Measurements from ENCODE around the gene PCAT7. TPM values are rescaled to one million over a fixed set of nuclear protein-coding genes. Genes with fewer than 3 reads are reported as not detected.
"Not testable (repeated sequence)": the region's sequence is repeated elsewhere in the genome, so short reads cannot be mapped to it uniquely, and the experiment has no call there.

The PCAT7 gene
- total RNA-seq: 0.35 TPM
- long read RNA-seq: 0 reads

DNA sequence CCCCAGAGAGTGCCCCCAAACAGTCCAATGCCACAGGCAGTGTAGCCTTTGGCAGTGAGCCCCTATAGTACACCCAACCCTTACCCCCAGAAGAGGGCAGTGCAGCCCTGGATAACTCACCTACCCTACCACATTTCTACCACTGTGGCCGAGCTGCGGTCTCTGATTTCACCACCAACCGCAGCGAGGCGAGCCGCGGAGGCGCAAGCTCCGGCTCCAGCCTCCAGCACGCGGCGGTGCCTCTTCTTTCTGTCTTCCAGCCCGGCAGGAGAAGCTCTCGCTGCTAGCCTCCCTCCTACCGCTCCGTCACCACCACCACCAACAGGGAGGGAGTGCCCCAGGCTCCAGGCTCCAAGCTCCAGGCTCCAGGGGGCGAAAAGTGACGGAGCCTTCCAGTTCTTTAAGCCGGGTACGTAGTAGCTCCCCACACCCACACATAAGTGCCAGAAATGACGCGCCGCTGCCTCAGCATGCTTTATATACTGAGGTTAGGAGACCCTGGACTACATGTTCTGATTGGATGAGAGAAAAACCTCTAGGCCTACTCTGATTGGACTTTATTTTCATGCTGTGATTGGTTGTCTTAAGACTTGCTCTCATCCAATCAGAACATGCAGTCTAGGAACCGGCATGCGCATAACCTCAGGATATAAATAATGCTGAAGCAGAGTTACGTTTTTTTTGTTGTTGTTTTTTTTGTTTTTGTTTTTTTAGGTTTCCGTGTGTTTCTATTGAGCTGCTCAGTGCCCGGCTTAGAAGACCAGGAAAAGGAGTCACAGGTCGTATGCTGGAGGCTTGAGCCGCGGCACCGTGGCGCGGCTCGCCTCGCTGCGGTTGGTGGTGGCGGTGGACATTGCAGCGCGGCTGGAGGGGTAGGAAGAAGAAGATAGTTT, at the start of gene PCAT7:
Gene PCAT7, plus strand, starts transcription at position 645 of the 893 bp plus-strand sequence.
- Histone ChIP-seq H3K36me3 (no peaks in the 10 kb centered on the region), H3K4me3 (peak within 1 kb of the TSS; percentile 31), H3K4me1 (no peaks in the 10 kb centered on the region), H3K9me3 (no peaks in the 10 kb centered on the region), H3K27ac (no peak within 1 kb of the TSS), H3K27me3 (no peaks in the 10 kb centered on the region)
- ATAC-seq: peak; percentile 98
- TF ChIP-seq, protein P1, sequence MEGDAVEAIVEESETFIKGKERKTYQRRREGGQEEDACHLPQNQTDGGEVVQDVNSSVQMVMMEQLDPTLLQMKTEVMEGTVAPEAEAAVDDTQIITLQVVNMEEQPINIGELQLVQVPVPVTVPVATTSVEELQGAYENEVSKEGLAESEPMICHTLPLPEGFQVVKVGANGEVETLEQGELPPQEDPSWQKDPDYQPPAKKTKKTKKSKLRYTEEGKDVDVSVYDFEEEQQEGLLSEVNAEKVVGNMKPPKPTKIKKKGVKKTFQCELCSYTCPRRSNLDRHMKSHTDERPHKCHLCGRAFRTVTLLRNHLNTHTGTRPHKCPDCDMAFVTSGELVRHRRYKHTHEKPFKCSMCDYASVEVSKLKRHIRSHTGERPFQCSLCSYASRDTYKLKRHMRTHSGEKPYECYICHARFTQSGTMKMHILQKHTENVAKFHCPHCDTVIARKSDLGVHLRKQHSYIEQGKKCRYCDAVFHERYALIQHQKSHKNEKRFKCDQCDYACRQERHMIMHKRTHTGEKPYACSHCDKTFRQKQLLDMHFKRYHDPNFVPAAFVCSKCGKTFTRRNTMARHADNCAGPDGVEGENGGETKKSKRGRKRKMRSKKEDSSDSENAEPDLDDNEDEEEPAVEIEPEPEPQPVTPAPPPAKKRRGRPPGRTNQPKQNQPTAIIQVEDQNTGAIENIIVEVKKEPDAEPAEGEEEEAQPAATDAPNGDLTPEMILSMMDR (IDR thresholded peaks at IDR 0.05): peak; percentile 40
- intact Hi-C loops (cut with DNase I): no loop called here
- peak; percentile 83 for DNase-seq

GRCh38 chr9:94506370-94506769, 48.5 kb upstream of the PCAT7 start:
- ATAC-seq; H3K4me3 ChIP-seq; DNase-seq; H3K27ac ChIP-seq; H3K27me3 ChIP-seq; H3K4me1 ChIP-seq; H3K36me3 ChIP-seq; H3K9me3 ChIP-seq; intact Hi-C loops (cut with DNase I): not testable (repeated sequence)

GRCh38 chr9:94507531-94508258, 47.2 kb upstream of the PCAT7 start:
- Histone ChIP-seq H3K27ac (no peak overlapping the region), H3K4me3 (no peak overlapping the region), H3K4me1 (no peaks in the 10 kb centered on the region), H3K9me3 (no peaks in the 10 kb centered on the region), H3K27me3 (no peaks in the 10 kb centered on the region), H3K36me3 (no peaks in the 10 kb centered on the region)
- intact Hi-C loops (cut with DNase I): no loop called here
- DNase-seq (no peak), ATAC-seq (no peak)
- TF ChIP-seq, protein P1 (IDR thresholded peaks at IDR 0.05): no peak

DNA sequence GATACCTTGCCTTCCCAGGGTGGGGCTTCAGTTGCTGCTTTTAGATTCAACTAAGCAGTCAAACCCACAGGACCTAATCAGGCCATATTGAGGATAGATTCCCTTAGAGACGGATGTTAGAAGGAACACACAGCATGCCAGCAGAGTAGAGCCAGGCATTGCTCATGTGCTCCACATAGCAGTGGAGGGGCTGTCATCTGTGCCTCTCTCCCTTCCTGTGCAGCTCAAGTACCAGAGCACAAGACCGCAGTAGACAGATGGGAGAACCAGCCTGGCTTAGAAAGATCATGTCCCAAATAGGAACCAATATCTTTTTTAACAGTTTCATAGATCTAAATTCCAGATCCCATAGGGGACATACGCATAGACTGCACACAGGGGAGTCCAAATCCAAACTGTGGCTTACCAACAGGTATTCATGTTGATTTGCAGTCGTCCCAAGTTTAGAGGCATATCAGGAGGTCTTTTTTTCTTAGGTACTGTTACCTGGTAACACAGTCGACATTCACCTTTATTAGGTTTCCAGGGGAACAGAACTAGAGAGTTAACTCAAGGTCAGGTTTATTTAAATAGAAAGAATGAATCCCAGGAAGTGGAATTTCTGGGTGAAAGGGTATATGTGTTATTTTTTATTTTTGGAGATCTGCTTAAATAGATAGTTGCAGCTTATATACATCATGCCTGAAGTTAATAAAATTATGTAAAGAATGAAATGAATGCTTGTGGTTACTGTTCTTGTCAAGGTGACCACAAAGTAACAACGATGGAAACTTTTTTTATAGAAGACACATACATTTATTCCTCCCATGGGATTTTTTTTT, 43.5 kb upstream of the PCAT7 start:
- intact Hi-C loops (cut with DNase I): no loop called here
- Histone ChIP-seq H3K4me3 (no peak overlapping the region), H3K9me3 (no peaks in the 10 kb centered on the region), H3K27ac (no peak overlapping the region), H3K27me3 (no peaks in the 10 kb centered on the region), H3K36me3 (no peaks in the 10 kb centered on the region), H3K4me1 (no peaks in the 10 kb centered on the region)
- TF ChIP-seq, protein P1 (IDR thresholded peaks at IDR 0.05): no peak
- DNase-seq (no peak), ATAC-seq (no peak)

GRCh38 chr9:94511955-94512265, 43.0 kb upstream of the PCAT7 start:
- intact Hi-C loops (cut with DNase I): no loop called here
- no peaks in the 10 kb centered on the region for H3K4me1 ChIP-seq
- no peak for DNase-seq
- no peak overlapping the region for H3K4me3 ChIP-seq
- TF ChIP-seq, protein P1 (IDR thresholded peaks at IDR 0.05): no peak
- H3K27ac ChIP-seq: no peak overlapping the region
- no peaks in the 10 kb centered on the region for H3K36me3 ChIP-seq
- H3K27me3 ChIP-seq: no peaks in the 10 kb centered on the region
- H3K9me3 ChIP-seq: no peaks in the 10 kb centered on the region
- no peak for ATAC-seq

All from upper lobe of right lung (tissue), 1 donor.